ENCODE data around the gene HRH2.

HRH2 gene

GRCh38 chr5:175693741-175694140 is 35.9 kb downstream of the HRH2 start:
- no peaks in the 10 kb centered on the region for H4K20me1 ChIP-seq (ENCODE audit: insufficient read depth, low read length)
- no peaks in the 10 kb centered on the region for H3K79me2 ChIP-seq (ENCODE audit: insufficient read depth, low read length)
- H3K4me3 ChIP-seq (ENCODE audit: low read depth, low read length, poor library complexity, severe bottlenecking) = no peak overlapping the region
- TF ChIP-seq CTCF (IDR thresholded peaks at IDR 0.05; ENCODE audit: low read length) (no peak), EZH2 (IDR thresholded peaks at IDR 0.05; ENCODE audit: borderline replicate concordance, low read length) (no peak)
- no peaks in the 10 kb centered on the region; the same call in 1 of the 2 replicates for H3K27me3 ChIP-seq (ENCODE audit: insufficient read depth, low read length)
- no peak overlapping the region for H3K4me2 ChIP-seq (ENCODE audit: low read length)
- no peaks in the 10 kb centered on the region for H3K4me1 ChIP-seq (ENCODE audit: insufficient read depth, low read length, severe bottlenecking)
- no peak overlapping the region for H3K27ac ChIP-seq (ENCODE audit: low read depth, low read length, poor library complexity, severe bottlenecking)
- no peaks in the 10 kb centered on the region for H3K9me2 ChIP-seq (ENCODE audit: low read depth, low read length)
- H3K36me3 ChIP-seq (ENCODE audit: insufficient read depth, low read length) = no peaks in the 10 kb centered on the region
- H3K9me3 ChIP-seq (ENCODE audit: low read length) = no peaks in the 10 kb centered on the region
- H3F3A ChIP-seq (ENCODE audit: insufficient read depth, low read length) = no peaks in the 10 kb centered on the region
- H2AFZ ChIP-seq (ENCODE audit: low read length) = no peak overlapping the region
- no peak overlapping the region for H3K9ac ChIP-seq (ENCODE audit: low read length)

- no peaks in the 10 kb centered on the region for H3K79me2 ChIP-seq (ENCODE audit: insufficient read depth, low read length)
- no peak overlapping the region for H3K4me3 ChIP-seq (ENCODE audit: low read depth, low read length, poor library complexity, severe bottlenecking)
- no peaks in the 10 kb centered on the region for H3F3A ChIP-seq (ENCODE audit: insufficient read depth, low read length)
- no peaks in the 10 kb centered on the region for H3K4me1 ChIP-seq (ENCODE audit: insufficient read depth, low read length, severe bottlenecking)
- no peak overlapping the region for H2AFZ ChIP-seq (ENCODE audit: low read length)
- no peaks in the 10 kb centered on the region for H3K9me2 ChIP-seq (ENCODE audit: low read depth, low read length)
- no peaks in the 10 kb centered on the region for H4K20me1 ChIP-seq (ENCODE audit: insufficient read depth, low read length)
- H3K9ac ChIP-seq (ENCODE audit: low read length) = no peak overlapping the region
- no peaks in the 10 kb centered on the region for H3K9me3 ChIP-seq (ENCODE audit: low read length)
- no peak overlapping the region for H3K4me2 ChIP-seq (ENCODE audit: low read length)
- no peaks in the 10 kb centered on the region; the same call in 1 of the 2 replicates for H3K27me3 ChIP-seq (ENCODE audit: insufficient read depth, low read length)
- H3K27ac ChIP-seq (ENCODE audit: low read depth, low read length, poor library complexity, severe bottlenecking) = no peak overlapping the region
- no peaks in the 10 kb centered on the region for H3K36me3 ChIP-seq (ENCODE audit: insufficient read depth, low read length)
- TF ChIP-seq EZH2 (IDR thresholded peaks at IDR 0.05; ENCODE audit: borderline replicate concordance, low read length) = no peak
- no peak for TF ChIP-seq CTCF (IDR thresholded peaks at IDR 0.05; ENCODE audit: low read length)
These were observed 36.7 kb downstream of the HRH2 start for GRCh38 chr5:175694371-175695160.

- Histone ChIP-seq H3K4me3 (ENCODE audit: low read depth, low read length, poor library complexity, severe bottlenecking) (no peak overlapping the region), H2AFZ (ENCODE audit: low read length) (no peak overlapping the region), H3K27me3 (ENCODE audit: insufficient read depth, low read length) (no peaks in the 10 kb centered on the region; the same call in 1 of the 2 replicates), H3K79me2 (ENCODE audit: insufficient read depth, low read length) (no peaks in the 10 kb centered on the region), H3K36me3 (ENCODE audit: insufficient read depth, low read length) (no peaks in the 10 kb centered on the region), H3K4me2 (ENCODE audit: low read length) (no peak overlapping the region), H3K9me2 (ENCODE audit: low read depth, low read length) (no peaks in the 10 kb centered on the region), H3F3A (ENCODE audit: insufficient read depth, low read length) (no peaks in the 10 kb centered on the region), H3K4me1 (ENCODE audit: insufficient read depth, low read length, severe bottlenecking) (no peaks in the 10 kb centered on the region), H3K9ac (ENCODE audit: low read length) (no peak overlapping the region), H3K27ac (ENCODE audit: low read depth, low read length, poor library complexity, severe bottlenecking) (no peak overlapping the region), H4K20me1 (ENCODE audit: insufficient read depth, low read length) (no peaks in the 10 kb centered on the region), H3K9me3 (ENCODE audit: low read length) (no peaks in the 10 kb centered on the region)
- TF ChIP-seq CTCF (IDR thresholded peaks at IDR 0.05; ENCODE audit: low read length) (no peak), EZH2 (IDR thresholded peaks at IDR 0.05; ENCODE audit: borderline replicate concordance, low read length) (no peak)
These were observed 37.6 kb downstream of the HRH2 start for GRCh38 chr5:175695161-175696126.

Measured in OCI-LY1 (cell line).